Nephron progenitor cell (in vitro differentiated cells): Measurements from ENCODE around the gene CNP.

Source experiments
- DNase-seq: peaks from one replicate; pipeline ENCODE4 v3.0.0; 2021
- H3K27ac Mint-ChIP-seq: 2 replicates; pipeline ENCODE4 v1.8.0; 2021; ENCODE audit warnings: mild to moderate bottlenecking, moderate library complexity, mixed read lengths
- H3K27me3 Mint-ChIP-seq: 2 replicates; pipeline ENCODE4 v1.8.0; 2021; ENCODE audit warnings: mild to moderate bottlenecking, low read depth, mixed read lengths; ENCODE audit not compliant: poor library complexity
- H3K36me3 Mint-ChIP-seq: 2 replicates; pipeline ENCODE4 v1.8.0; 2021; ENCODE audit warnings: low read depth, mixed read lengths
- H3K4me1 Mint-ChIP-seq: 2 replicates; pipeline ENCODE4 v1.8.0; 2021; ENCODE audit warnings: mixed read lengths
- H3K4me3 Mint-ChIP-seq: 2 replicates; pipeline ENCODE4 v1.8.0; 2021; ENCODE audit warnings: mild to moderate bottlenecking, moderate library complexity, mixed read lengths
- H3K9me3 Mint-ChIP-seq: 2 replicates; pipeline ENCODE4 v1.8.0; 2021; ENCODE audit warnings: mild to moderate bottlenecking, moderate library complexity, mixed read lengths
- TF ChIP-seq, protein P1 (sequence below): fragments of 200-600 bp; sonication (generic); IDR thresholded peaks from 2 replicates; pipeline ENCODE4 v1.5.0; 2021; ENCODE audit warnings: antibody characterized with exemption

The CNP gene

DNA sequence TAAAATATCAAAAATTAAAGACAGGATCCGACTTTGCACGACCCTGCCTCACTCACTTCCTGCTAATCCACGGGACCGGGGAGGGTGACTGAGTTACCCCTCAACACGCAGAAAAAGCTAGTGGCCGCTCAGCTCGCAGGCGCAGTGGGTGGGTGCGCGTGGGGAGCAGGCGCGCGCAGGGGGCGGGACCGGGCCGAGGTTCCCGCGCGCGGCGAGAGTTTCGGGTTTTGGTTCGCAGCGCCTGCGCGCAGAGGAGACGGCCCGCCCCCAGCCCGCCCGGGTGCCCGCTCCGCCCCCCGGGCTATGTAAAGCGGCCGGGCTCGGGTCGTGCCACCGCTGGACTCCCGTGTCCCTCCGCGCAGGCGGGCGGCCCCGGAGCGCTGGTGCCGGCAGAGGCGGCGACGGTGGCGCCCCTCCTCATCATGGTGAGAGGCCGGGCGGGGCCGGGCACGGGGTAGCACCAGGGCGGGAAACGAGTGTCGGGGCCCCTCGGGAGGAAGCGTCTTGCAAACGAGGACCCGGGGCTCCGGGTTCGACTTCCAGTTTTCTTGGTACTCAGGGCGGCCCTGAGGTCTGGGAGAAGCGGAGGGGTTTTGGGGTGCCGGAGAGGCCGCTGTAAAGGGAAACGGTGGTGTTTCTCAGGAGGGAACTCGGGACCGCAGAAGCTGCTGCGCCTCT is at the start of gene CNP:
Gene CNP, plus strand, starts transcription at position 333 of the 678 bp plus-strand sequence. Its CDS starts 90 bp downstream, at position 423.
- H3K9me3 Mint-ChIP-seq: no peaks in the 10 kb centered on the region
- peak; percentile 93 for DNase-seq
- peaks cover 33% of the 10 kb centered on the region for H3K4me1 Mint-ChIP-seq
- TF ChIP-seq, protein P1, sequence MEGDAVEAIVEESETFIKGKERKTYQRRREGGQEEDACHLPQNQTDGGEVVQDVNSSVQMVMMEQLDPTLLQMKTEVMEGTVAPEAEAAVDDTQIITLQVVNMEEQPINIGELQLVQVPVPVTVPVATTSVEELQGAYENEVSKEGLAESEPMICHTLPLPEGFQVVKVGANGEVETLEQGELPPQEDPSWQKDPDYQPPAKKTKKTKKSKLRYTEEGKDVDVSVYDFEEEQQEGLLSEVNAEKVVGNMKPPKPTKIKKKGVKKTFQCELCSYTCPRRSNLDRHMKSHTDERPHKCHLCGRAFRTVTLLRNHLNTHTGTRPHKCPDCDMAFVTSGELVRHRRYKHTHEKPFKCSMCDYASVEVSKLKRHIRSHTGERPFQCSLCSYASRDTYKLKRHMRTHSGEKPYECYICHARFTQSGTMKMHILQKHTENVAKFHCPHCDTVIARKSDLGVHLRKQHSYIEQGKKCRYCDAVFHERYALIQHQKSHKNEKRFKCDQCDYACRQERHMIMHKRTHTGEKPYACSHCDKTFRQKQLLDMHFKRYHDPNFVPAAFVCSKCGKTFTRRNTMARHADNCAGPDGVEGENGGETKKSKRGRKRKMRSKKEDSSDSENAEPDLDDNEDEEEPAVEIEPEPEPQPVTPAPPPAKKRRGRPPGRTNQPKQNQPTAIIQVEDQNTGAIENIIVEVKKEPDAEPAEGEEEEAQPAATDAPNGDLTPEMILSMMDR: no peak
- peaks cover 34% of the 10 kb centered on the region for H3K36me3 Mint-ChIP-seq
- H3K27ac Mint-ChIP-seq: peak within 1 kb of the TSS; percentile 69
- H3K27me3 Mint-ChIP-seq: peaks cover 3% of the 10 kb centered on the region
- H3K4me3 Mint-ChIP-seq: peak within 1 kb of the TSS; percentile 87

DNA sequence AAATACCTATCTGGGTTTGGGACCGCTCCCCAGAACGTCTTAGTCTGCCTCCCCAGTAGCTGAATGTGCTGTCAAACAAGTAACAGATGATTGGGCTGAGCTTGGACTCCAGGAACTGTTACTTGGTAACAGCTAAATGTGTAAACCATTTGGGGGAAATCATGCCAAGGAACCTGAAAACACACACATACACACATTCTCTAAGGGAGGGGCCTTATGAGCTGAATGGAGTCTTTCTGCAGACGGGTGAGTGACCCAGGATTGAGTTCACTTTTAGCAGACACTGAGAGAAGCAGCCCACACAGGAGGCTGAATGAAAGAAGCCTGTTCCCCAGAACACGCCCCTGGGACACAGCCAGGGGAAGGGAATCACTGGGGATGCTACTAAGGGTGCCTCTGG is 49.4 kb upstream of the CNP start:
- Mint-ChIP-seq H3K27ac (no peak overlapping the region), H3K9me3 (no peaks in the 10 kb centered on the region), H3K36me3 (peaks cover 22% of the 10 kb centered on the region), H3K27me3 (peaks cover 5% of the 10 kb centered on the region), H3K4me3 (peak overlapping the region; percentile 89), H3K4me1 (peaks cover 67% of the 10 kb centered on the region)
- TF ChIP-seq, protein P1: no peak
- no peak for DNase-seq

DNA sequence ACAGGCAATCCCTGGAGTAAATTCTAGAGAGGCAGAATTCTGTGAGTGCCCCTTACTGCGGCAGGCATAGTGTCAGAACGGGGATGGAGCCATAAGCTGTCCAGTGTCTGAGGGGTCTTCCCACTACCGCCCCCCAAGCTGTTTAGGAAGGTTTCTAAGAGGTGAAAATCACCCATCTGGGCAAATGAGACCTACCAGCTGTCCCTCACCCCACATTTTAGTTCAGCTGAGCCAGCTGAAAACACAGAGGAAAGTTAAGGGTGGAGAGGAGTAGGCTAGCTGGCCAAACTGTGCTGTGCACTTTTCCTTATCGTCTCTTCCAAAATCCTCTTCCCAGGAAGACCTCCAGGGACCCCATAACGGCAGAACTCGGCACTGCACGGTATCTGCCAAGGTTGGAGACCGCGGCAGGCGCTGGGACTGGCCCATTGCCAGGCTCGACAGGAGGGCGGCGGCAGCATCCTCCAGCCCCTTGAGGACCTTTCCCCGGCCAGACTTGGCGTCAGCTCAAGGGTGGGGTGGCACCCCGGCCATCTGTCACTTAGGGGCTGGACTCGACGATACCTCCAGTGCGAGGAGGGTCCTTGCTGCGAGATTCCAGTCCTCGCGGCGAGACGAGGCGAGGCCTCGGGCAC is 48.8 kb upstream of the CNP start:
- peak; percentile 38 for DNase-seq

DNA sequence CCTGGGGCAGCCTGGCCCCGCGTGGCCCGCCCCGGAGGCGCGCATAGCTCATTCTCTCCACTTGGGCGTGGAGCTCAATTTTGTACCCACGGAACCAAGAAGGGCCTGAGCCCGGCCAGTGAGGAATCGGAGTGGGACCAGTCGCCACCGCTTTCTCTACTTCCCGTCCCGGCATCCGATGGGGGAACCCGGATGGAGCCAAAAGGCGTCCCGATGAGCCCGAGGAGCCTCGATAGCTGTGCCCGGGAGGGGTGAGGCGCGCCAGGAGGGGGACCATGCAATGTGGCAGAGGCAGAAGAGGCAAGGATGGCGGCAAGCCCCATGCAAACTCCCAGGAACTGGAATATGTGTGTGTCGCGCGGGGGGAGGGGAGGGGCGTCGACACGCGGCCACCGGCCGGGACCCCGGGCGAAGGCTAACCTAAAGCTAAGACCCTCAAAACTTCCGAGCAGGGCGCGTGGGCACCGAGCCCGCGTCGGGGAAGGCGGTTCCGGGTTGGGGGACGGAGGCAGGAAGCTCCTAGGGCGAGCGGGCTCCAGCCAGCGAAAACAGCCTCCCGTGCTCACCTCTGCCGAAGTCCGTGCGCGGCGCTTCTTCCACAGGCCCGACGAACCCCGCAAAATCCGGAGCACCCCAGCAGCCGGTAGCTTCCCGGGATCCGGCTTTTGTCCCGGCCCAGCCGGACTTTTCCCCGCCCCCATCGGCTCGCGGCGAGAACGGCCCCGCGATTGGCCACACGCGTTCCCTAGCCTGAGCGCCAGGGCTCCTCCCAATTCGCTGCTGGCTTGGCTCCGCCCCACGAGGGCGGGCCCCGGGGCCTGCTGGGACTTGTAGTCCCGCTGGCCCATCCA is 48.1 kb upstream of the CNP start, which contains the start of gene ACLY:
Gene ACLY, minus strand, starts transcription at position 638 of the 851 bp plus-strand sequence. CDS start 5,078 bp downstream, outside the sequence.
- Mint-ChIP-seq H3K27me3 (peaks cover 5% of the 10 kb centered on the region), H3K9me3 (no peaks in the 10 kb centered on the region), H3K4me1 (peaks cover 66% of the 10 kb centered on the region), H3K36me3 (peaks cover 9% of the 10 kb centered on the region), H3K4me3 (peak within 1 kb of the TSS; percentile 89), H3K27ac (peak within 1 kb of the TSS; percentile 79)
- peak; percentile 98 for DNase-seq
- TF ChIP-seq, protein P1: no peak

More for the DNA sequence above, 48.8 kb upstream of the CNP start:
- Mint-ChIP-seq H3K4me3 (peak overlapping the region; percentile 89), H3K4me1 (peaks cover 67% of the 10 kb centered on the region), H3K27ac (peak overlapping the region; percentile 45), H3K36me3 (peaks cover 16% of the 10 kb centered on the region), H3K9me3 (no peaks in the 10 kb centered on the region), H3K27me3 (peaks cover 5% of the 10 kb centered on the region)
- TF ChIP-seq, protein P1: no peak

DNA sequence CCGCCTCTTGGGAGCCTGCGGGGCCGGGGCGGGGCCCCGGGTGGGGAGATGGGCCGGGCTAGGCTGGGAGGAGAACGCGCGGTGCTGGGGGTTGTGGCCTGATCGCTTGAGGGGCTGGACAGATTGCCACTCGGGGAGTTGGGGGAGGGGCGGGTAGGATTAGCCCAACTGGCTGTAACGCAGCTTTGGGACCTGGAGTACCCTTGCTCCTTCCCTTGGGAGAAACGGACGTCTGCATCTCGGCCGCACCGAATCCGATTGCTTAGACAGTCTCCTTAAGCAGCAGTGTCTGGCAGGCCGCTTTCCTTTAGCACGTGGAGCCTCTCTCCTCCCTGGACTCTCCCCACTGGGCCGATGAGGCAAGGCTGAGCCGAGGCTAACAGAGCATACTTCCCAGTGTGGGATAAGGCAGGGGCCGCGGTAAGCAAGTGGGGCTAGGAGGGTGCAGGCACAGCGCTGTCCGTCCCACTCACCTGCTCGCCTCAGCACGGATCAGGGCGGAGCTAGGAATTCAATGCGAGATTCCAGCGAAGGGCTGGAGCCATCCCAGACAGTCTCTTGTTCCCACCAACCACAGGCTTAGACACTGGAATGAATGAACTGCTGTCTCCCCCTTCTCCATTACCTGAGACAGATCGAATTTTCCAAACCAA is 47.3 kb upstream of the CNP start:
- TF ChIP-seq, protein P1: no peak
- H3K4me1 Mint-ChIP-seq: peaks cover 60% of the 10 kb centered on the region

More for the DNA sequence above, 47.3 kb upstream of the CNP start:
- Mint-ChIP-seq H3K27ac (peak overlapping the region; percentile 79), H3K36me3 (peaks cover 5% of the 10 kb centered on the region), H3K27me3 (peaks cover 6% of the 10 kb centered on the region), H3K4me3 (peak overlapping the region; percentile 89), H3K9me3 (no peaks in the 10 kb centered on the region)
- DNase-seq: no peak
